ENCODE results near the gene ARMC8. TPM values are rescaled to one million over a fixed set of nuclear protein-coding genes. Genes with fewer than 3 reads are reported as not detected.

The ARMC8 gene
- total RNA-seq, 2 experiments from 2014 or later, result 48.8 to 57.1 TPM

- Histone ChIP-seq H3K4me2 (ENCODE audit: low read length) (no peak overlapping the region), H3K36me3 (ENCODE audit: insufficient read depth, low read length) (no peaks in the 10 kb centered on the region), H3K79me2 (ENCODE audit: insufficient read depth, low read depth, low read length) (no peaks in the 10 kb centered on the region), H4K20me1 (ENCODE audit: insufficient read depth, low read length) (no peaks in the 10 kb centered on the region), H3K9me2 (ENCODE audit: insufficient read depth, low read length) (no peaks in the 10 kb centered on the region), H3K4me3 (ENCODE audit: low read depth, low read length, poor library complexity, severe bottlenecking) (no peak overlapping the region), H3K9me3 (ENCODE audit: low read length) (no peaks in the 10 kb centered on the region), H3K27ac (ENCODE audit: low read depth, low read length, poor library complexity, severe bottlenecking) (no peak overlapping the region), H2AFZ (ENCODE audit: low read length) (no peak overlapping the region), H3K4me1 (ENCODE audit: insufficient read depth, low read length, poor library complexity, severe bottlenecking) (peaks cover 18% of the 10 kb centered on the region)
- ChIA-PET POLR2A (interaction anchor here (0.6 to 0.9 kb wide), 3 partner anchors 43 to 255 kb away, joined by 3 to 6 read pairs (median 4); no protein-coding TSS in a partner anchor), CTCF (ENCODE audit: unreplicated experiment) (no interaction called here)
- BruUV-seq (replicated peaks), result no TSS peak
- TF ChIP-seq EZH2phosphoT487 (IDR thresholded peaks at IDR 0.05; ENCODE audit: borderline replicate concordance, low read depth, low read length) (no peak), CTCF (conservative IDR thresholded peaks at IDR 0.05; ENCODE audit: low read length) (peak; percentile 42; the same call in 1 of the 2 replicates)
- intact Hi-C loops (cut with micrococcal nuclease; ENCODE audit: unreplicated experiment), result loop anchor here (2.0 to 5.0 kb wide), 2 partner anchors 264 to 585 kb away; no protein-coding TSS in a partner anchor
- DNase-seq (ENCODE audit: low spot score), result peak; percentile 7
Observed at GRCh38 chr3:138331143-138331894, 144.2 kb downstream of the ARMC8 start.

GRCh38 chr3:138332472-138333073 lies 145.5 kb downstream of the ARMC8 start:
- H3K4me2 ChIP-seq (ENCODE audit: low read length), result no peak overlapping the region
- POLR2A ChIA-PET, result interaction anchor here (0.5 kb wide), 1 partner anchor 356 kb away, joined by 3 read pairs; no protein-coding TSS in a partner anchor
- no peak overlapping the region for H3K4me3 ChIP-seq (ENCODE audit: low read depth, low read length, poor library complexity, severe bottlenecking)
- DNase-seq (ENCODE audit: low spot score), result peak; percentile 50
- no peaks in the 10 kb centered on the region for H3K36me3 ChIP-seq (ENCODE audit: insufficient read depth, low read length)
- H2AFZ ChIP-seq (ENCODE audit: low read length), result no peak overlapping the region
- no TSS peak for BruUV-seq (replicated peaks)
- no peaks in the 10 kb centered on the region for H3K9me3 ChIP-seq (ENCODE audit: low read length)
- peaks cover 18% of the 10 kb centered on the region for H3K4me1 ChIP-seq (ENCODE audit: insufficient read depth, low read length, poor library complexity, severe bottlenecking)
- H3K9me2 ChIP-seq (ENCODE audit: insufficient read depth, low read length), result no peaks in the 10 kb centered on the region
- TF ChIP-seq EZH2phosphoT487 (IDR thresholded peaks at IDR 0.05; ENCODE audit: borderline replicate concordance, low read depth, low read length) (no peak), CTCF (conservative IDR thresholded peaks at IDR 0.05; ENCODE audit: low read length) (peak; percentile 84)
- intact Hi-C loops (cut with micrococcal nuclease; ENCODE audit: unreplicated experiment), result loop anchor here (5.0 kb wide), 1 partner anchor 265 kb away; no protein-coding TSS in a partner anchor
- H4K20me1 ChIP-seq (ENCODE audit: insufficient read depth, low read length), result no peaks in the 10 kb centered on the region
- CTCF ChIA-PET (ENCODE audit: unreplicated experiment), result no interaction called here
- H3K27ac ChIP-seq (ENCODE audit: low read depth, low read length, poor library complexity, severe bottlenecking), result no peak overlapping the region
- H3K79me2 ChIP-seq (ENCODE audit: insufficient read depth, low read depth, low read length), result no peaks in the 10 kb centered on the region
